ENCODE data around the gene UVRAG. TPM values are rescaled to one million over a fixed set of nuclear protein-coding genes. Genes with fewer than 3 reads are reported as not detected.

UVRAG gene
- total RNA-seq, 1 experiment from 2014 or later, result 13.0 TPM

DNA sequence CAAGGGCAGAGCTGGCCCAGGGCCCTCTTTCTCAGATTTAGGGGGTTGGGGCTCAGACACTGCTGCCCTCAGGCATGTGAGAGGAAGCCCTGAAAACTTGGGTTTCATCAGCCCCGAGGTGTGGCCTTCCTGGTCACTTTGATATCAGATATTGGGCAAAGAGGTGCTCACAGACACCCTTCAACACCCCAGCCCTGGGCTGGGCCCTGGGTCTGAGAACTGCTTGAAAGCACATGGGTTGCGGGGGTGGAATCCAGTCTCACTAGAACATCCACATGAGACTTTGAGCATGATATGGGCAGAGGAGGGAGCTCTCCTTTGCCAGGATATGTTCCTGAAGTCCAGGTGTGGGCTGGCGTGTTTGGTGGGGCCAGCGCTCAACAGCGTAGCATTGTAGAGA lies 36.0 kb upstream of the UVRAG start:
- H3F3A ChIP-seq (ENCODE audit: low read length, unreplicated experiment), result no peaks in the 10 kb centered on the region
- ATAC-seq, result no peak
- CTCF ChIA-PET, result no interaction called here

DNA sequence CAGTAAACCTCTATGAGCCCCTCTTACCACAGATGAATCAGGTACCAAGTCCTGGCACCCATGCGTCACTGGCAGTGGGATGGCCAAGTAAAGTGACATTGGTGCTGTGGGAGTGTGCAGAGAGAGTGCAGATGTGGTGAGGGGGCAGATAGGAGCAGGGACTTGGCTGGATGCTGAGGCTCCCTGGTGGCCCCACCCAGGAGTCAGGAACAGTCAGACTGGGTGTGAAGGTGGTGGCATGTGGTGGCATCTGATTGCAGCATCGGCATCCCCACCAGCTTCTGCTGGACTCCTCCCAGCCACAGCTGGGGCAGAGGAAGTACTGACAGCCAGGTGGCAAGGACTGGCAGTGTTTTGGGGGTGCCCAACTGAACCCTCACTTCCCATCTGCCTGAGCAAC lies 35.0 kb upstream of the UVRAG start:
- BruUV-seq (replicated peaks), result no TSS peak
- Histone ChIP-seq H3K4me1 (ENCODE audit: insufficient read depth, low read length) (peaks cover 25% of the 10 kb centered on the region), H3K4me3 (ENCODE audit: low read length) (no peak overlapping the region), H3F3A (ENCODE audit: low read length, unreplicated experiment) (no peaks in the 10 kb centered on the region), H3K9me2 (replicated peaks; ENCODE audit: low read length) (no peaks in the 10 kb centered on the region), H3K4me2 (ENCODE audit: low read length) (no peak overlapping the region), H3K27ac (ENCODE audit: low read length) (no peak overlapping the region), H3K9ac (ENCODE audit: low read length) (no peak overlapping the region), H4K20me1 (ENCODE audit: low read length) (no peaks in the 10 kb centered on the region), H3K9me3 (ENCODE audit: low read length) (no peaks in the 10 kb centered on the region), H3K27me3 (ENCODE audit: low read length) (no peaks in the 10 kb centered on the region), H2AFZ (ENCODE audit: low read length) (no peak overlapping the region), H3K36me3 (ENCODE audit: low read depth, low read length) (peaks cover 1% of the 10 kb centered on the region; the same call in 1 of the 2 replicates), H3K79me2 (ENCODE audit: low read length) (no peaks in the 10 kb centered on the region)
- ChIA-PET CTCF (no interaction called here), POLR2A (ENCODE audit: unreplicated experiment) (interaction anchor here (0.8 kb wide), 1 partner anchor 228 kb away, joined by 5 read pairs; no protein-coding TSS in a partner anchor)
- intact Hi-C loops (cut with micrococcal nuclease), result no loop called here
- TF ChIP-seq EZH2 (IDR thresholded peaks at IDR 0.05; ENCODE audit: low read length, unreplicated experiment), result no peak
- no peak for TF ChIP-seq CTCF (conservative IDR thresholded peaks at IDR 0.05; ENCODE audit: low read depth, low read length)
- no peak for TF ChIP-seq EZH2phosphoT487 (IDR thresholded peaks at IDR 0.05; ENCODE audit: borderline replicate concordance, low read length)
- DNase-seq (no peak), ATAC-seq (no peak)

More for the DNA sequence above, 36.0 kb upstream of the UVRAG start:
- no peaks in the 10 kb centered on the region for H3K9me2 ChIP-seq (replicated peaks; ENCODE audit: low read length)
- H3K36me3 ChIP-seq (ENCODE audit: low read depth, low read length), result no peaks in the 10 kb centered on the region
- TF ChIP-seq CTCF (conservative IDR thresholded peaks at IDR 0.05; ENCODE audit: low read depth, low read length), result no peak
- no TSS peak for BruUV-seq (replicated peaks)
- H3K9me3 ChIP-seq (ENCODE audit: low read length), result no peaks in the 10 kb centered on the region
- no peak overlapping the region for H2AFZ ChIP-seq (ENCODE audit: low read length)
- no peak overlapping the region for H3K27ac ChIP-seq (ENCODE audit: low read length)
- H3K27me3 ChIP-seq (ENCODE audit: low read length), result no peaks in the 10 kb centered on the region
- H3K4me1 ChIP-seq (ENCODE audit: insufficient read depth, low read length), result peaks cover 25% of the 10 kb centered on the region
- H3K79me2 ChIP-seq (ENCODE audit: low read length), result 0 out of 2 replicates have a peak, but pooled peaks cover under 1% of the 10 kb centered on the region
- POLR2A ChIA-PET (ENCODE audit: unreplicated experiment), result interaction anchor here (0.7 kb wide), 1 partner anchor 9 kb away, joined by 13 read pairs; no protein-coding TSS in a partner anchor
- H3K4me3 ChIP-seq (ENCODE audit: low read length), result no peak overlapping the region
- H3K9ac ChIP-seq (ENCODE audit: low read length), result no peak overlapping the region
- H4K20me1 ChIP-seq (ENCODE audit: low read length), result no peaks in the 10 kb centered on the region
- no peak overlapping the region for H3K4me2 ChIP-seq (ENCODE audit: low read length)
- intact Hi-C loops (cut with micrococcal nuclease), result no loop called here
- no peak for DNase-seq

DNA sequence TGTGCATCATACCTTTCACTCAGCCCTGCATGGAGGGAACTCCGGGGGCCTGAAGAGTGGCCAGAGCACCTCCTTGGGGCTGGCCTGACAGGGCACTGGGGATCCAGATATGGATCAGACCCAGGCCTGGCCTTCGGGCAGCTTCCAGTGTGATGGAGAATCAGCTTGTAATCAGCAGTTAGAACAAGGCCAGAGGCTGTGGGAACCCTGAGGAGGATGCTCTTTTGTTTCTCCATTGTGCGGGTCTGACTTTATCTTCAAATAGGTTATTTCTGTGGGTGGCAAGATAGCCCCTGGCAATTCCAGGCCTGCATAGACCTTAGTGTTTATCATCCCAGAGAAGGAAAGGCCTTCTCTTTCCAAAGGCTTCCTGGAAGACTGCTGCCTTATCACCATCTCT lies 34.1 kb upstream of the UVRAG start:
- H3K9ac ChIP-seq (ENCODE audit: low read length), result no peak overlapping the region
- no peaks in the 10 kb centered on the region for H3K9me3 ChIP-seq (ENCODE audit: low read length)
- H3K36me3 ChIP-seq (ENCODE audit: low read depth, low read length), result peaks cover 9% of the 10 kb centered on the region; the same call in 1 of the 2 replicates
- no peak overlapping the region for H2AFZ ChIP-seq (ENCODE audit: low read length)
- DNase-seq (no peak), ATAC-seq (no peak)
- no peaks in the 10 kb centered on the region for H4K20me1 ChIP-seq (ENCODE audit: low read length)
- CTCF ChIA-PET, result no interaction called here
- intact Hi-C loops (cut with micrococcal nuclease), result no loop called here
- H3F3A ChIP-seq (ENCODE audit: low read length, unreplicated experiment), result no peaks in the 10 kb centered on the region
- no peaks in the 10 kb centered on the region for H3K9me2 ChIP-seq (replicated peaks; ENCODE audit: low read length)
- no peak overlapping the region for H3K4me3 ChIP-seq (ENCODE audit: low read length)
- no peak overlapping the region for H3K4me2 ChIP-seq (ENCODE audit: low read length)
- H3K79me2 ChIP-seq (ENCODE audit: low read length), result no peaks in the 10 kb centered on the region
- POLR2A ChIA-PET (ENCODE audit: unreplicated experiment), result no interaction called here
- TF ChIP-seq CTCF (conservative IDR thresholded peaks at IDR 0.05; ENCODE audit: low read depth, low read length), result no peak
- no peak for TF ChIP-seq EZH2phosphoT487 (IDR thresholded peaks at IDR 0.05; ENCODE audit: borderline replicate concordance, low read length)
- no peak for TF ChIP-seq EZH2 (IDR thresholded peaks at IDR 0.05; ENCODE audit: low read length, unreplicated experiment)
- peaks cover 25% of the 10 kb centered on the region for H3K4me1 ChIP-seq (ENCODE audit: insufficient read depth, low read length)
- no peak overlapping the region for H3K27ac ChIP-seq (ENCODE audit: low read length)
- H3K27me3 ChIP-seq (ENCODE audit: low read length), result no peaks in the 10 kb centered on the region
- no TSS peak for BruUV-seq (replicated peaks)

Data from PC-3 (cell line).